GM19099 (cell line): ENCODE data around the gene TMEM44.

Experiments used
- POLR2A ChIP-seq: IDR thresholded peaks from 3 replicates; pipeline ENCODE4 v1.6.1; 2011; ENCODE audit warnings: low read depth; ENCODE audit not compliant: insufficient read length; ENCODE audit errors: extremely low read depth

TMEM44 gene

DNA sequence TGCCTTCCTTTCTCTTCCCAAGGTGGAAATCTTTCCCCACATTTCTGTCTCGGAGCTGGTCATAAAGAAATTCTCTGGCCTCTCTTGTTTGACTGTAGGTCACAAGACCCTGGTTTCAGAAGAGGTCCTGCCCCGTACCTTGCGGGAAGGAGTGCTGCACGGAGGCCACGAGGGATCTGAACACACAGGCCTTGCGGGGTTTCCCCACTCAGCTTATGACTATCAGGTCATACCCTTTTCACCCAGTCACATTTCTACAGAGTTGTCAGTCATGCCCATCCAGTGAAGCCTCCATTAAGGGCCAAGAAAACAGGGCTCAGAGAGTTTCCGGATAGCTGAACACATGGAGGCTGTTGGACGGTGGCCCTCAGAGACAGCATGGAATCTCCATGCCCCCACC lies 91.7 kb downstream of the TMEM44 start:
- TF ChIP-seq POLR2A, result no peak

DNA sequence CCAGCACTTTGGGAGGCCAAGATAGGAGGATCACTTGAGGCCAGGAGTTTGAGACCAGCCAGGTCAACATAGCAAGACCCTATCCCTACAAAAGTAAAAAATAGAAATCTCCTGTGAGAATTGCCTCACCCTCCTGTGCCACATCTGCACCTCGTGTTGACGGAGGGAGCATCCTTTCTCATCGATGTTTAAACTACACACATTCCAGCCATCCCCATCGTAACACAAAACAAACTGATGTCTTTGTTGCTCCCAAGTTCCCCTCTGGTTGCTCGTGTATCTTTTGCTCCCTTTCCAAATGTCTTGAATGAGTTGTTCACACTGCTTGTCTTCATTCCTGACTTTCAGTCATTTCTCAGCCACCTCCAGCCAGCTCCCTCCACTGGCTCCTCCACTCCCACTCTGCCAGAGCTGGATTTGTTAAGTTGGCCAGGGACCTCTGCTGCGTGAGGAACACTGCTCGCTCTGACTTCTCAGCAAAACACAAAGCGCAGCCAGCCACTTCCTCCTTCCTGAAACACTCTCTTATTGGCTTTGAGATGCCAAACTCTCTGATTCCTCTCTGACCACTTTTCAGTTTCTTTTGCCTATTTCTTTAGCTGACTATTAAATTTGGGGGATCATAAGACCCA lies 92.8 kb downstream of the TMEM44 start:
- no peak for TF ChIP-seq POLR2A

DNA sequence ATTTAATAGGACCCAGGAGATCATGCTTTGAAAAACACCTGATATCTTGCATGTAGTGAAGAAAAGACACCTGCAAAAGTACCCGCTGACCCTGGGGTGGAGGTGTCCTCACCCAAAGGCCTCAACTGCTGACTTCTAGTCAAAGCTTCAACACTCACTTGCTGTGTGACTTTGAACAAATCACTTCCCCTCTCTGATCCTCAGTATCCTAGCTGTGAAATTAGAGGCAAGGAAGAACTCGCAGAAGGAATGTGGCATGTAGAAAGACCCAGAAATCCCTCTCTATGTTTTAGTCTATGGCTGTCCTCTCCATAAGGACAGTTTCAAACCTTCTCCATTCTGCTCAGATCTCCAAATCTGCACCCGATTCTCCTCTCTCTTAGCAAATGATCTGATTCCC lies 93.7 kb downstream of the TMEM44 start:
- no peak for TF ChIP-seq POLR2A

DNA sequence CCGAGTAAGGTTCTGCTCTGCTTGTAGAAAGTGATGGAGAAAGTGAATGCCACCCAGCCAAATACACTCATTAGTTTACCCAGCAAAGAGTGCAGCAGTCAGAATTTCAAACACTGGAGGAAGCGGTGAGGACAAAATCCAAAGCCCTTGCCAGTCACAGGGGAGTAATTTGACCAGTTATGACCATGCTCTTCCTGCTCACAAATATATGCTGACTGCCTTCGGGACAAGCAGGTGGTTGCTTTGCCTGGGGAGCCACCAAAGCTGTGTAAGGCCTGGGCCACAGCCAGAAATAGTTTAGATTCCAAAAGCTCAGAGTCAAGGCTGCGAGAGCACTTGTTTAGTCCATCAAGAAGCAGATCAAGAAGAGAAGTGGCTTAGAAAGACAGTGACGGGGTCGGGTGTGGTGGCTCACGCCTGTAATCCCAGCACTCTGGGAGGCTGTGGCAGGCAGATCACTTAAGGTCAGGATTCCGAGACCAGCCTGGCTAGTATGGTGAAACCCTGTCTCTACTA lies 95.4 kb downstream of the TMEM44 start:
- TF ChIP-seq POLR2A, result no peak
